Lower leg skin (tissue), 3 donors: ENCODE data around the gene SNCB.

Source experiments
- POLR2A ChIP-seq, 2 donors: fragments of 450-650 bp; IDR thresholded peaks; one replicate each; pipeline ENCODE4 v1.6.1; 2016 to 2017; ENCODE audit warnings: antibody characterized with exemption in 2 of 2, mild to moderate bottlenecking in 1 of 2, moderate library complexity in 1 of 2
- TF ChIP-seq, protein P1 (sequence below), 3 donors: fragments of 450-650 bp; IDR thresholded peaks; one replicate each; pipeline ENCODE4 v1.5.1; 2016; ENCODE audit warnings: antibody characterized with exemption in 3 of 3, mild to moderate bottlenecking in 3 of 3, moderate library complexity in 2 of 3

DNA sequence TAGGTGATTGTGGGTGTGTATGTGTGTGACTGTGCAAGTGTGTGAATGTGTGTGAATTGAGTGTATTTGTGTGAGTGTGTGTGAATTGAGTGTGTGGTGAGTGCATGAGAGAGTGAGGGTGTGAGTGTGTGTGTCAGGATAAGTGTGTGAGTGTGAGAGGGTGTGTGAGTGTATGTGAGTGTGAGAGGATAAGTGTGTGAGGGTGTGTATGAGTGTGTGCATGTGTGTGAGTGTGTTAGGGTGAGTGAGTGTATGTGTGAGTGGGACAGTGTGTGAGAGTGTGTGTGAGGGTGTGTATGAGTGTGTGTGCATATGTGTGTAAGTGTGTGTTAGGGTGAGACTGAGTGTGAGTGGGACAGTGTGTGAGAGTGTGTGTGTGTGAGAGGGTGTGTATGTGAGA, 42.0 kb downstream of the SNCB start:
- TF ChIP-seq, protein P1, sequence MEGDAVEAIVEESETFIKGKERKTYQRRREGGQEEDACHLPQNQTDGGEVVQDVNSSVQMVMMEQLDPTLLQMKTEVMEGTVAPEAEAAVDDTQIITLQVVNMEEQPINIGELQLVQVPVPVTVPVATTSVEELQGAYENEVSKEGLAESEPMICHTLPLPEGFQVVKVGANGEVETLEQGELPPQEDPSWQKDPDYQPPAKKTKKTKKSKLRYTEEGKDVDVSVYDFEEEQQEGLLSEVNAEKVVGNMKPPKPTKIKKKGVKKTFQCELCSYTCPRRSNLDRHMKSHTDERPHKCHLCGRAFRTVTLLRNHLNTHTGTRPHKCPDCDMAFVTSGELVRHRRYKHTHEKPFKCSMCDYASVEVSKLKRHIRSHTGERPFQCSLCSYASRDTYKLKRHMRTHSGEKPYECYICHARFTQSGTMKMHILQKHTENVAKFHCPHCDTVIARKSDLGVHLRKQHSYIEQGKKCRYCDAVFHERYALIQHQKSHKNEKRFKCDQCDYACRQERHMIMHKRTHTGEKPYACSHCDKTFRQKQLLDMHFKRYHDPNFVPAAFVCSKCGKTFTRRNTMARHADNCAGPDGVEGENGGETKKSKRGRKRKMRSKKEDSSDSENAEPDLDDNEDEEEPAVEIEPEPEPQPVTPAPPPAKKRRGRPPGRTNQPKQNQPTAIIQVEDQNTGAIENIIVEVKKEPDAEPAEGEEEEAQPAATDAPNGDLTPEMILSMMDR (IDR thresholded peaks at IDR 0.05) = peak in 1 of 3 donors; percentile 8
- TF ChIP-seq POLR2A (IDR thresholded peaks at IDR 0.05) = no peak
